Activated T-cell treated with anti-CD3 and anti-CD28 coated beads, Interleukin-2, amount 50 U/mL, for 24 hours (primary cell): ENCODE measurements around the gene C2CD4D.
"Not testable (repeated sequence)": the region's sequence is repeated elsewhere in the genome, so short reads cannot be mapped to it uniquely, and the experiment has no call there.

Experiments
- DNase-seq: peaks from one replicate; pipeline ENCODE4 v3.0.0-alpha.2; 2020
- H3K27ac Mint-ChIP-seq: 2 replicates; pipeline ENCODE4 v1.8.0; 2020; ENCODE audit warnings: mild to moderate bottlenecking, mixed read lengths
- H3K27me3 Mint-ChIP-seq: 2 replicates; pipeline ENCODE4 v1.8.0; 2020; ENCODE audit warnings: mixed read lengths
- H3K36me3 Mint-ChIP-seq: 2 replicates; pipeline ENCODE4 v1.8.0; 2020; ENCODE audit warnings: low read depth, mixed read lengths
- H3K4me1 Mint-ChIP-seq: 2 replicates; pipeline ENCODE4 v1.8.0; 2020; ENCODE audit warnings: low read depth, mixed read lengths
- H3K4me3 Mint-ChIP-seq: 2 replicates; pipeline ENCODE4 v1.8.0; 2020; ENCODE audit warnings: mild to moderate bottlenecking, moderate library complexity, mixed read lengths
- H3K9me3 Mint-ChIP-seq: 2 replicates; pipeline ENCODE4 v1.8.0; 2020; ENCODE audit warnings: mixed read lengths

The C2CD4D gene

GRCh38 chr1:151867765-151868411 is 28.3 kb upstream of the C2CD4D start:
- Mint-ChIP-seq H3K27ac (peak overlapping the region; percentile 45), H3K4me3 (no peak overlapping the region), H3K36me3 (peaks cover 9% of the 10 kb centered on the region), H3K27me3 (no peaks in the 10 kb centered on the region), H3K4me1 (peaks cover 11% of the 10 kb centered on the region), H3K9me3 (no peaks in the 10 kb centered on the region)
- DNase-seq = no peak

DNA sequence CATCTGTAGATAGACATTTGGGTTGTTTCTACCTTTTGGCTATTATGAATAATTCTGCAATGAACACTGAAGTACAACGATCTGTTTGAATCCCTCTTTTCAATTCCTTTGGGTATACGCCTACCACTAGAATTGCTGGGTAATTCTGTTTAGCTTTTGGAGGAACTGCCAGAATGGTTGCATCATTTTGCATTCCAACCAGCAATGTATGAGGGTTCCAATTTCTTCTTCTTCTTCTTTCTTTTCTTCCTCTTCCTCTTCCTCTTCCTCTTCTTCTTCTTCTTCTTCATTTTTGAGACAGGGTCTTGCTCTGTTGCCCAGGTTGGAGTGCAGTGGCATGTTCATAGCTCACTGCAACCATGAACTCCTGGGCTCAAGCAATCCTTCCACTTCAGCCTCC is 27.7 kb upstream of the C2CD4D start:
- Mint-ChIP-seq H3K9me3 (no peaks in the 10 kb centered on the region), H3K27me3 (no peaks in the 10 kb centered on the region), H3K27ac (no peak overlapping the region)

GRCh38 chr1:151864411-151864810 is 24.8 kb upstream of the C2CD4D start:
- Mint-ChIP-seq H3K9me3 (no peaks in the 10 kb centered on the region), H3K4me1 (peaks cover 11% of the 10 kb centered on the region), H3K4me3 (no peak overlapping the region), H3K27me3 (no peaks in the 10 kb centered on the region), H3K27ac (no peak overlapping the region), H3K36me3 (no peaks in the 10 kb centered on the region)
- DNase-seq = no peak

More for the DNA sequence above, 27.7 kb upstream of the C2CD4D start:
- Mint-ChIP-seq H3K4me3 (no peak overlapping the region), H3K4me1 (peaks cover 11% of the 10 kb centered on the region), H3K36me3 (peaks cover 4% of the 10 kb centered on the region)
- no peak for DNase-seq

- Mint-ChIP-seq H3K27ac (no peak overlapping the region), H3K9me3 (no peaks in the 10 kb centered on the region), H3K27me3 (no peaks in the 10 kb centered on the region), H3K4me3 (no peak overlapping the region), H3K4me1 (peaks cover 2% of the 10 kb centered on the region), H3K36me3 (no peaks in the 10 kb centered on the region)
- no peak for DNase-seq
Observed at GRCh38 chr1:151862604-151863003, 23.0 kb upstream of the C2CD4D start.

- Mint-ChIP-seq H3K4me3 (no peak overlapping the region), H3K9me3 (no peaks in the 10 kb centered on the region), H3K36me3 (no peaks in the 10 kb centered on the region), H3K27ac (no peak overlapping the region), H3K4me1 (no peaks in the 10 kb centered on the region), H3K27me3 (no peaks in the 10 kb centered on the region)
- no peak for DNase-seq
Observed at GRCh38 chr1:151860504-151861187, 21.0 kb upstream of the C2CD4D start.

DNA sequence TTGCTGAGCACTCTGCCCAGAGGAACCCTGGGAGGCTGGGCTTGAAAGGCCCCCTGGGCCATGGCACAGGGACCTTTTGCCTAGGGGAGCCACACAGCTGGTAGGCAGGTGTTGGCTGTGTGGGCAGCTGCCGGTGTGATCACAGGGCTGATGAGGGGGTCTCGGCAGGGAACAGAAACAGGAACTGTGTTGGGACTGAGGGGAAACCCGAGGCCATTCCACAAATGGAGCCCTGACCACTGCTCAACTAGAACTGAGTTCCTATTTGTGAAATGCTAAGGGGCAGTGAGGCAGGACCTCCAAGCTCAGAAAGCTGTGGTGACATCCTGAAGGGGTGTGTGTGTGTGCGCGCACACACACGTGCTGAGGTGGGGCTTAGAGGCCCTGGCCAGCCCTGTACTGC is 20.3 kb upstream of the C2CD4D start:
- Mint-ChIP-seq H3K4me1 (no peaks in the 10 kb centered on the region), H3K9me3 (no peaks in the 10 kb centered on the region), H3K36me3 (peaks cover 2% of the 10 kb centered on the region), H3K27me3 (no peaks in the 10 kb centered on the region), H3K4me3 (no peak overlapping the region), H3K27ac (no peak overlapping the region)
- no peak for DNase-seq

DNA sequence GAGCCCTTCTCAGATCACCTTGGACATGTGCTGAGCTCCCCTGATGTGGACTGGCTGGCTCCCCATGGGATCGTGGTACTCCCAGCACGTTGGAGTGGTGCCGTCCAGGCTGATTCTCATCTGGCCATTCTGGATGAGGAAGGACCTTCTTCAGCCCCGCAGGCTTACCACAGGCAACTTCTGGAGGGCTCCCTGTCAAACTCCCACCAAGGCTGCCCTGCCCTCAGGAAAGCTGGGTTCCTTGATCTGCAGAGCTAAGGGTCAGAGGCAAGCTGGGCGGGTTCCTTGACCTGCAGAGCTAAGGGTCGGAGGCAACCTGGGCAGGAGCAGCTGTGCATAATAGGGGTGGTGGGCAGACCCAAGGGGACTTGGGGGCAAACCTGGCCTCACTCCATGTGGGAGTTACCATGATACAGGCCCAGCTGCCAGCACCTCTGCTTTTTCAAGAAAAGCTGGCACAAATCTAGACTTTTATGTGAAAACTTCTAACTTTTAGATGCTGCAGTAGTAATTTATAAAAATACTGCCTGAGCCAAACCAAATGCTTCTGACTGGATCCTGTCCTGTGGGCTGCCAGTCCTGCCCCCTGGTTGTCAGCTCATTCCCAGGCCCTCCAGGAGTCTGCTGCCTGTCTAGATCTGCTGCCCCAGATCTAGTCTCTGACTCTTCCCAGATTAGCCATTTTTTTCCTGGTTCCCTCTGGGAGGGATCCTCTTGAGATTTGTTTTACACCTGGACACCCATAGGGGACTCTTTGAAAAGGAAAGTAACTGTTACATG is 19.5 kb upstream of the C2CD4D start:
- no peak for DNase-seq
- Mint-ChIP-seq H3K9me3 (no peaks in the 10 kb centered on the region), H3K36me3 (peaks cover 3% of the 10 kb centered on the region), H3K4me1 (no peaks in the 10 kb centered on the region), H3K27me3 (no peaks in the 10 kb centered on the region), H3K4me3 (no peak overlapping the region), H3K27ac (no peak overlapping the region)

DNA sequence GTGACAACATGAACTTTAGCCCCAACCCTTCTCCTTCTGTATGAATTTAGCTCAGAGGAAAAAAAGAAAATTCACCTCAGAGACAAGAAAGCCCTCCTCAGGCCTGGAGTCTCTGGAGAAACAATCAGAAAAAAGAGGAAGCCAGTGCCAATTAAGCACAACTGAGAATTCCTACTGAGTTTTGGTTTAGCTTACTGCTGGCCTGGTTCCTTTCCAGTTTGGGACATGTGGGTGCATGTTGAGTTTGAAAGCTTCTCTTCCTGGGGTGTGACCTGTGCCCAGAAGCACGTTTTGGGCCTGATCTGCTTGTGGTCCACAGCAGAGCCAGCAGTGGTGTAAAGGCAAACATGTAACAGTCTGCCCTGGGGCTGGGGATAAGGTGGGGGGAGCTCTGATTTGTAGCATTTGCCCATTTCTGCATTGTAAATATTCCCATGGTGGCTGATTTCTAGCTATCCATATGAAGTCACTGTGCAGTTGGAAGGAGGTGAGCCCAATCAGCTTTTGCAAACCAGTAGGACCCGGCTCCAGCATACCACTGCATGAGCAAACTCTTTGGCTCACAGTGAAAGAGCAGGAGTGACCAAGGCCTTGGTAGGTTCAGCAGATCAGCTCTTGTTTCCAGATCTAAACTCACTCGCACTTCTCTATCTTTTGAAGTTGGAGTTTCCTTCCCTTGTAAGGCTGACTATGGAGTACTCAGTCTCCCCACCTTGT is 18.6 kb upstream of the C2CD4D start:
- Mint-ChIP-seq H3K9me3 (no peaks in the 10 kb centered on the region), H3K27me3 (no peaks in the 10 kb centered on the region), H3K36me3 (peaks cover 3% of the 10 kb centered on the region), H3K4me3 (no peak overlapping the region), H3K27ac (no peak overlapping the region), H3K4me1 (no peaks in the 10 kb centered on the region)
- no peak for DNase-seq

DNA sequence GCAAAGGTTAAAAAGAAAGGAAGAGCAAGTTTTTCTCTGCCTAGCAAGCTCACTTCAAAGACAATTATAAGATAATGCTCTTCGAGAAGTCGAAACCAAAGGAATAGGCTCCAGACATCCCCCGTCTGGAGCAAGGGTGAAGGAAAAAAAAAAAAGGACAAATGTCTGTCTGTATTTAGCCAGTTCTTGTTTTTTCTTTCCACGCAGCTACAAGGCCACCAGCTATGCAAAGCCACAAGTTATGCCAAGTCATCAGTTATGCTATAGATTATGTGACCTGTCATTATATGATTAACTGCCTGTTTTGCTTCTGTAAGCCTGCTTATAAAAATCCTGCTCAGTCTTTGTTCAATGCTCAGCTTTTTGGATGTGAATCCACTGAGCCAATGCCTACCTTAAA is 16.3 kb upstream of the C2CD4D start:
- Mint-ChIP-seq H3K27me3 (no peaks in the 10 kb centered on the region), H3K9me3 (no peaks in the 10 kb centered on the region), H3K4me1 (no peaks in the 10 kb centered on the region), H3K27ac (no peak overlapping the region), H3K4me3 (no peak overlapping the region), H3K36me3 (peaks cover 15% of the 10 kb centered on the region)
- DNase-seq = no peak

GRCh38 chr1:151855516-151855915 is 15.9 kb upstream of the C2CD4D start:
- not testable (repeated sequence) for H3K27ac Mint-ChIP-seq, DNase-seq, H3K27me3 Mint-ChIP-seq, H3K9me3 Mint-ChIP-seq, H3K4me1 Mint-ChIP-seq, H3K4me3 Mint-ChIP-seq
- H3K36me3 Mint-ChIP-seq = peaks cover 16% of the 10 kb centered on the region

DNA sequence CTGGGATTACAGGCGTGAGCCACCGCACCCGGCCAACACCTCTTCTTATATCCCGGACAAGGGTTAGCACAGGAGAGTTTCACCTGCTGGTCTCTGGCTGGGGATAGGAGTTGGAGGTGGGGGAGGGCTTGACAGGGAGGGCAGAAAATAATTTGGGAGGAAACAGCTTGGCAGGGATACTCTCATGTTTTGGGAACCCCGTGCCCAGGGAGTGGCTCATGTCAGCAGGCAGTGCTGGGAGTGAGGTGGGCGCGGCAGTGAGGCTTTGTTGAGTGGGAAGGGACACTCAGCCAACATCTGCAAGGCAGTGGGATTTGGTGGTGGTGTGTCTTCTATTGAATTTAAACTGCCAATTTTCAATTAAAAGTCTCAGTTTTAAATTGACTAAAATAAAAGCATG is 15.0 kb upstream of the C2CD4D start:
- peaks cover 19% of the 10 kb centered on the region for H3K36me3 Mint-ChIP-seq
- H3K4me3 Mint-ChIP-seq = no peak overlapping the region
- no peak for DNase-seq
- H3K9me3 Mint-ChIP-seq = no peaks in the 10 kb centered on the region
- H3K27ac Mint-ChIP-seq = no peak overlapping the region
- H3K27me3 Mint-ChIP-seq = no peaks in the 10 kb centered on the region
- H3K4me1 Mint-ChIP-seq = peaks cover 2% of the 10 kb centered on the region

DNA sequence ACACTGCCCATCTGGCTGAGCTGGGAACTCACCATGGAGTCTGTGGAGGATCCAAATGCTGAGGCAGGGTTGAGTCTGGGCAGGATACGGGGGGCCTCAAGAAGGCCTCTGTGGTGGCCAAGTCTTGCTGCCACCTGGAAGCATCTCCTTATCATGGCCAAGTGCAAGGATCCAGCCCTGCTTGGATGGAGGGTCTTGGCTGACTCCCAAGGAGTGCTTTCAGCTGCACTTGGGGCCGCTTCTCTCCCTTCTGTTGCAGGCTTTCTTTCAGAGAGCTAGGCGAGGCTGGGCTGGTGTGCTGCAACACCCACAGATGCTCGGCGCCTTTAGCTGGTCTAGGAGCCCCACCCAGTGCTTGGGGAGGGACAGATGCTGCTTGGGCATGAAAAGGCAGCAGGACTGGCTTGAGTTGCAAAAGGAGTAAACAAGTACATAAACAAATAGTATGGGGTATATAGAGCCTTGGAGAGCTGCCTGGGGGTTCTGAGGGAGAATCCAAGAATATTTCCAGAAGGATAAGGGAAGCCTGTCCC is 13.9 kb upstream of the C2CD4D start, which contains the start of gene THEM5:
Gene THEM5 (minus strand): TSS at position 302 of the 533 bp plus-strand sequence. CDS start 147 bp downstream, at position 155.
- Mint-ChIP-seq H3K9me3 (no peaks in the 10 kb centered on the region), H3K27ac (no peak within 1 kb of the TSS), H3K36me3 (peaks cover 28% of the 10 kb centered on the region), H3K4me3 (no peak within 1 kb of the TSS), H3K4me1 (peaks cover 11% of the 10 kb centered on the region), H3K27me3 (no peaks in the 10 kb centered on the region)
- DNase-seq = no peak

DNA sequence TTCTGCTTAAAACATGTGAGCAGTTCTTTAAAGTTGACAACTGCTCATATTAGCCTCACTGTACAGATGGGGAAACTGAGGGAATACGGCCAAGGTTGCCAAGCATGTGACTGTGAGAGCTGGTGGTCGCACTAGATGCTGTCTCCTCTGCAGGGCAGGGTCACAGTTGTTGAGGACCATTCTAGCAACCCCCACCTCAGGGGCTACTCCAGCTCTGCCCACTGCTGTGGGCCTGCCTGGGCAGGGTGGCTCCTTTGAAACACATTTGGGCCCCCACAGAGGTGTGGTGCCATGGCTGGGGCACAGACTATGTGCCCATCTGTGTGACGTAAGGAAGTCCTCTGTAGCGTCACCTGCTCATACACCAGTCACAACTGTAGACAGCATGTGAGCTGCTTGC is 13.1 kb upstream of the C2CD4D start:
- Mint-ChIP-seq H3K9me3 (no peaks in the 10 kb centered on the region), H3K27ac (no peak overlapping the region), H3K4me1 (peaks cover 18% of the 10 kb centered on the region), H3K4me3 (no peak overlapping the region), H3K36me3 (peaks cover 28% of the 10 kb centered on the region), H3K27me3 (no peaks in the 10 kb centered on the region)
- DNase-seq = no peak

- H3K27me3 Mint-ChIP-seq = no peaks in the 10 kb centered on the region
- DNase-seq = no peak
- peaks cover 30% of the 10 kb centered on the region for H3K36me3 Mint-ChIP-seq
- H3K4me1 Mint-ChIP-seq = peaks cover 21% of the 10 kb centered on the region
- H3K9me3 Mint-ChIP-seq = no peaks in the 10 kb centered on the region
- H3K27ac Mint-ChIP-seq = no peak overlapping the region
- H3K4me3 Mint-ChIP-seq = no peak overlapping the region
Observed at GRCh38 chr1:151851886-151852285, 12.3 kb upstream of the C2CD4D start.
